Mesendoderm (in vitro differentiated cells): Measurements from ENCODE around the gene VPS18.

Experiments
- DNase-seq: peaks from one replicate; pipeline ENCODE4 v3.0.0; 2013
- H2AK5ac ChIP-seq: 2 replicates; pipeline ENCODE4 v1.6.1; 2013; ENCODE audit warnings: low read length, inconsistent platforms
- H2BK120ac ChIP-seq: 2 replicates; pipeline ENCODE4 v1.6.1; 2013; ENCODE audit warnings: low read depth, mild to moderate bottlenecking, low read length, moderate library complexity, mixed read lengths
- H2BK15ac ChIP-seq: replicated peaks from 2 replicates; pipeline ENCODE4 v1.6.1; 2013; ENCODE audit warnings: low read depth, mild to moderate bottlenecking, moderate library complexity
- H2BK5ac ChIP-seq: 2 replicates; pipeline ENCODE4 v1.6.1; 2013; ENCODE audit warnings: low read length, inconsistent platforms
- H3K18ac ChIP-seq: 2 replicates; pipeline ENCODE4 v1.6.1; 2013; ENCODE audit warnings: mild to moderate bottlenecking, low read length, mixed read lengths
- H3K23ac ChIP-seq: one replicate; pipeline ENCODE4 v1.6.1; 2013; ENCODE audit warnings: low read length
- H3K27ac ChIP-seq: 2 replicates; pipeline ENCODE4 v1.5.1; 2013; ENCODE audit warnings: low read depth, mild to moderate bottlenecking, inconsistent platforms, low read length, moderate library complexity
- H3K27me3 ChIP-seq: 2 replicates; pipeline ENCODE4 v1.6.1; 2013; ENCODE audit warnings: low read length, control low read depth, mild to moderate bottlenecking, inconsistent platforms; ENCODE audit not compliant: insufficient read depth, poor library complexity
- H3K36me3 ChIP-seq: 2 replicates; pipeline ENCODE4 v1.6.1; 2013; ENCODE audit warnings: low read length, inconsistent platforms; ENCODE audit not compliant: control insufficient read depth, insufficient read depth
- H3K4ac ChIP-seq: one replicate; pipeline ENCODE4 v1.6.1; 2013; ENCODE audit warnings: low read depth, mild to moderate bottlenecking, low read length, moderate library complexity
- H3K4me1 ChIP-seq: 2 replicates; pipeline ENCODE4 v1.6.1; 2013; ENCODE audit warnings: low read depth, low read length, inconsistent platforms; ENCODE audit not compliant: control insufficient read depth
- H3K4me2 ChIP-seq: 2 replicates; pipeline ENCODE4 v1.6.1; 2013; ENCODE audit warnings: low read length
- H3K4me3 ChIP-seq: 2 replicates; pipeline ENCODE4 v1.5.1; 2013; ENCODE audit warnings: mild to moderate bottlenecking, low read length
- H3K56ac ChIP-seq: one replicate; pipeline ENCODE4 v1.6.1; 2013; ENCODE audit warnings: low read length
- H3K79me1 ChIP-seq: 2 replicates; pipeline ENCODE4 v1.6.1; 2013; ENCODE audit warnings: low read length, inconsistent platforms
- H3K79me2 ChIP-seq: 2 replicates; pipeline ENCODE4 v1.6.1; 2013; ENCODE audit warnings: mild to moderate bottlenecking, low read length; ENCODE audit not compliant: control insufficient read depth, insufficient read depth
- H3K9ac ChIP-seq: 2 replicates; pipeline ENCODE4 v1.6.1; 2013; ENCODE audit warnings: low read length, inconsistent platforms
- H4K5ac ChIP-seq: one replicate; pipeline ENCODE4 v1.6.1; 2013; ENCODE audit warnings: low read length
- H4K8ac ChIP-seq: one replicate; pipeline ENCODE4 v1.6.1; 2013; ENCODE audit warnings: low read depth, mild to moderate bottlenecking, control low read depth, low read length, moderate library complexity
- WGBS: extraction: QIAGEN DNeasy Blood & Tissue Kit; methylation state at CpG from one replicate; pipeline ENCODE4 v1.1.7; 2013; ENCODE audit warnings: low lambda C conversion rate, missing lambda C conversion rate; ENCODE audit not compliant: insufficient coverage; ENCODE audit errors: extremely low coverage; 5-methylcytosine and 5-hydroxymethylcytosine counted together

Gene VPS18

GRCh38 chr15:40942337-40942854, 48.1 kb downstream of the VPS18 start:
- Histone ChIP-seq H3K79me2 (no peaks in the 10 kb centered on the region), H3K4ac (peak overlapping the region; percentile 57), H3K27ac (peak overlapping the region; percentile 4), H4K8ac (no peak overlapping the region), H3K4me3 (no peak overlapping the region), H3K4me2 (peak overlapping the region; percentile 71), H2BK120ac (no peak overlapping the region), H4K5ac (no peak overlapping the region), H3K36me3 (no peaks in the 10 kb centered on the region), H2AK5ac (no peak overlapping the region), H3K18ac (peak overlapping the region; percentile 65), H3K56ac (peak overlapping the region; percentile 86), H2BK5ac (no peak overlapping the region), H3K79me1 (no peaks in the 10 kb centered on the region), H3K4me1 (peaks cover 1% of the 10 kb centered on the region), H3K9ac (peak overlapping the region; percentile 71), H3K23ac (peak overlapping the region; percentile 97), H2BK15ac (no peak overlapping the region), H3K27me3 (no peaks in the 10 kb centered on the region)
- DNase-seq: peak; percentile 66
- WGBS: no CpG with 5 or more reads among the region's 15 CpGs

GRCh38 chr15:40942878-40943277, 48.6 kb downstream of the VPS18 start:
- Histone ChIP-seq H3K27ac (no peak overlapping the region), H3K4me2 (no peak overlapping the region), H2BK5ac (no peak overlapping the region), H3K18ac (no peak overlapping the region), H2BK15ac (no peak overlapping the region), H2BK120ac (no peak overlapping the region), H3K9ac (no peak overlapping the region), H3K79me1 (no peaks in the 10 kb centered on the region), H3K27me3 (no peaks in the 10 kb centered on the region), H4K5ac (no peak overlapping the region), H3K23ac (no peak overlapping the region), H3K36me3 (no peaks in the 10 kb centered on the region), H2AK5ac (no peak overlapping the region), H3K4me1 (peaks cover 1% of the 10 kb centered on the region), H3K79me2 (no peaks in the 10 kb centered on the region), H3K56ac (no peak overlapping the region), H3K4me3 (no peak overlapping the region), H4K8ac (no peak overlapping the region), H3K4ac (no peak overlapping the region)
- no CpG with 5 or more reads among the region's 12 CpGs for WGBS
- no peak for DNase-seq

GRCh38 chr15:40943764-40944365, 49.6 kb downstream of the VPS18 start:
- Histone ChIP-seq H4K8ac (no peak overlapping the region), H3K23ac (no peak overlapping the region), H3K79me1 (no peaks in the 10 kb centered on the region), H3K4me2 (no peak overlapping the region), H3K36me3 (no peaks in the 10 kb centered on the region), H4K5ac (no peak overlapping the region), H2BK15ac (no peak overlapping the region), H3K56ac (no peak overlapping the region), H3K79me2 (no peaks in the 10 kb centered on the region), H3K4me1 (peaks cover 1% of the 10 kb centered on the region), H2BK5ac (no peak overlapping the region), H3K27me3 (no peaks in the 10 kb centered on the region), H2AK5ac (no peak overlapping the region), H3K9ac (no peak overlapping the region), H3K27ac (no peak overlapping the region), H2BK120ac (no peak overlapping the region), H3K4me3 (no peak overlapping the region), H3K18ac (no peak overlapping the region), H3K4ac (no peak overlapping the region)
- DNase-seq: no peak
- WGBS: no CpG with 5 or more reads among the region's 9 CpGs

GRCh38 chr15:40944510-40945296, 50.5 kb downstream of the VPS18 start:
- Histone ChIP-seq H3K23ac (no peak overlapping the region), H3K9ac (no peak overlapping the region), H4K5ac (no peak overlapping the region), H2BK5ac (no peak overlapping the region), H2AK5ac (no peak overlapping the region), H3K56ac (no peak overlapping the region), H3K4me1 (peaks cover 1% of the 10 kb centered on the region), H3K18ac (no peak overlapping the region), H3K27me3 (no peaks in the 10 kb centered on the region), H2BK15ac (no peak overlapping the region), H4K8ac (no peak overlapping the region), H3K36me3 (no peaks in the 10 kb centered on the region), H3K4me3 (no peak overlapping the region), H3K4ac (no peak overlapping the region), H2BK120ac (no peak overlapping the region), H3K27ac (no peak overlapping the region), H3K79me2 (no peaks in the 10 kb centered on the region), H3K79me1 (no peaks in the 10 kb centered on the region), H3K4me2 (no peak overlapping the region)
- DNase-seq: no peak
- WGBS: no CpG with 5 or more reads among the region's 11 CpGs

- no peaks in the 10 kb centered on the region for H3K79me1 ChIP-seq
- H3K56ac ChIP-seq: peak overlapping the region; percentile 17
- H3K18ac ChIP-seq: no peak overlapping the region
- H3K79me2 ChIP-seq: peaks cover 4% of the 10 kb centered on the region
- no peak overlapping the region for H3K9ac ChIP-seq
- H3K23ac ChIP-seq: no peak overlapping the region
- H2AK5ac ChIP-seq: no peak overlapping the region
- H3K27ac ChIP-seq: no peak overlapping the region
- no peaks in the 10 kb centered on the region for H3K36me3 ChIP-seq
- no peak overlapping the region for H4K5ac ChIP-seq
- no peak overlapping the region for H3K4me3 ChIP-seq
- no peaks in the 10 kb centered on the region for H3K4me1 ChIP-seq
- no CpG with 5 or more reads among the region's 21 CpGs for WGBS
- no peak for DNase-seq
- H2BK120ac ChIP-seq: no peak overlapping the region
- no peak overlapping the region for H4K8ac ChIP-seq
- H3K4ac ChIP-seq: no peak overlapping the region
- no peak overlapping the region for H2BK5ac ChIP-seq
- H2BK15ac ChIP-seq: no peak overlapping the region
- no peak overlapping the region for H3K4me2 ChIP-seq
- no peaks in the 10 kb centered on the region for H3K27me3 ChIP-seq
Observed at GRCh38 chr15:40948706-40949473, 54.6 kb downstream of the VPS18 start.
